ENCODE data around the gene ZNF891.

The ZNF891 gene

DNA sequence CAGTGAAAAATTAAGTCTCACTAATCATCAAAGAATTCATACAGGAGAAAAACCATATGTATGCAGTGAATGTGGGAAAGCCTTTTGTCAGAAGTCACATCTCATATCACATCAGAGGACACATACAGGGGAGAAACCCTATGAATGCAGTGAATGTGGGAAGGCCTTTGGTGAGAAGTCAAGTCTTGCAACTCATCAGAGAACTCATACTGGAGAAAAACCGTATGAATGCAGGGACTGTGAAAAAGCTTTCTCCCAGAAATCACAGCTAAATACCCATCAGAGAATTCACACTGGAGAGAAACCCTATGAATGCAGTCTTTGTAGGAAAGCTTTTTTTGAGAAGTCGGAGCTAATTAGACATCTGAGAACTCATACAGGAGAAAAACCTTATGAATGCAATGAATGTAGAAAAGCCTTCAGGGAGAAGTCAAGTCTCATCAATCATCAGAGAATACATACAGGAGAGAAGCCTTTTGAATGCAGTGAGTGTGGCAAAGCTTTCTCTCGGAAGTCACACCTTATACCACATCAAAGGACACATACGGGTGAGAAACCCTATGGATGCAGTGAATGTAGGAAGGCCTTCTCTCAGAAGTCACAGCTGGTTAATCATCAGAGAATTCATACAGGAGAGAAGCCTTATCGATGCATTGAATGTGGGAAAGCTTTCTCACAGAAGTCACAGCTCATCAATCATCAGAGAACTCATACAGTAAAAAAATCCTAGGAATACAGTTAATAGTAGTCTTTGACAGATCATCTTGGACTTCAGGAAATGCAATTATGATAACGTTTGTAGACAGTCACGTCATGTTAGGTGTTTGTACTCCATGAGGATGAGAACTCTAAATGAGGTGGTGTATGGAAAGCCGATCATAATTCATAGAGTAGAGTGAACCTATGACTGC is 71.6 kb downstream of the ZNF891 start:
- no peak for DNase-seq

DNA sequence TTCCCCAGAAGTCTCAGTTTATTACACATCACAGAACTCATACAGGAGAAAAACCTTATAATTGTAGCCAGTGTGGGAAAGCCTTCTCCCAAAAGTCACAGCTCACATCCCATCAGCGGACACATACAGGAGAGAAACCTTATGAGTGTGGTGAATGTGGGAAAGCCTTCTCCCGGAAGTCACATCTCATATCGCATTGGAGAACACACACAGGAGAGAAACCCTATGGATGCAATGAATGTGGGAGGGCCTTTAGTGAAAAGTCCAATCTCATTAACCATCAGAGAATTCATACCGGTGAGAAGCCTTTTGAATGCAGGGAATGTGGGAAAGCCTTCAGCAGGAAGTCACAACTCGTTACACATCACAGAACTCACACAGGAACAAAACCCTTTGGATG is 72.6 kb downstream of the ZNF891 start:
- no peak for DNase-seq

Data from fibroblast of upper back skin (primary cell).